GM13977 (cell line): ENCODE data around the gene CPTP.

Experiments used
- DNase-seq: peaks from one replicate; pipeline ENCODE4 v3.0.0; 2012; ENCODE audit warnings: low spot score
- CTCF ChIP-seq: IDR thresholded peaks from 2 replicates; pipeline ENCODE4 v1.5.1; 2012; ENCODE audit warnings: mild to moderate bottlenecking, control low read depth; ENCODE audit not compliant: insufficient read depth; ENCODE audit errors: extremely low read depth, missing control alignments
- in situ Hi-C: fragments of 300-500 bp; cut with MboI; formaldehyde crosslinking; loops from one replicate; pipeline ENCODE4 v1.12.0; 2022; ENCODE audit warnings: low sequenced_read_pairs, low pct_unique_long_range_greater_than_20kb, mixed read lengths, inconsistent platforms; ENCODE audit not compliant: unreplicated experiment

Gene CPTP

GRCh38 chr1:1322418-1322817 lies 2.2 kb upstream of the CPTP start:
- no peak for DNase-seq
- in situ Hi-C loops: no loop called here
- no peak for TF ChIP-seq CTCF

- DNase-seq: no peak
- in situ Hi-C loops: no loop called here
- TF ChIP-seq CTCF: no peak
Observed at GRCh38 chr1:1322952-1323351, 1.6 kb upstream of the CPTP start.

GRCh38 chr1:1324084-1324523 lies 498 bp upstream of the CPTP start:
- in situ Hi-C loops: no loop called here
- no peak for TF ChIP-seq CTCF
- DNase-seq: no peak

GRCh38 chr1:1325288-1326074 lies 879 bp downstream of the CPTP start:
- no peak for DNase-seq
- in situ Hi-C loops: no loop called here
- no peak for TF ChIP-seq CTCF

GRCh38 chr1:1326075-1326605 lies 1.5 kb downstream of the CPTP start:
- TF ChIP-seq CTCF: no peak
- no peak for DNase-seq
- in situ Hi-C loops: no loop called here

GRCh38 chr1:1327291-1327690 lies 2.7 kb downstream of the CPTP start:
- TF ChIP-seq CTCF: no peak
- in situ Hi-C loops: no loop called here

More at GRCh38 chr1:1327291-1327690, 2.7 kb downstream of the CPTP start:
- no peak for DNase-seq
